NCI-H2196 treated with DMSO at 0.1 percent for 48 hours (cell line): ENCODE data around the gene STK11IP.

Experiments used
- DNase-seq: peaks from one replicate; lab custom pipeline; 2025; ENCODE audit not compliant: unreplicated experiment; lab: John Stamatoyannopoulos, UW

Gene STK11IP

DNA sequence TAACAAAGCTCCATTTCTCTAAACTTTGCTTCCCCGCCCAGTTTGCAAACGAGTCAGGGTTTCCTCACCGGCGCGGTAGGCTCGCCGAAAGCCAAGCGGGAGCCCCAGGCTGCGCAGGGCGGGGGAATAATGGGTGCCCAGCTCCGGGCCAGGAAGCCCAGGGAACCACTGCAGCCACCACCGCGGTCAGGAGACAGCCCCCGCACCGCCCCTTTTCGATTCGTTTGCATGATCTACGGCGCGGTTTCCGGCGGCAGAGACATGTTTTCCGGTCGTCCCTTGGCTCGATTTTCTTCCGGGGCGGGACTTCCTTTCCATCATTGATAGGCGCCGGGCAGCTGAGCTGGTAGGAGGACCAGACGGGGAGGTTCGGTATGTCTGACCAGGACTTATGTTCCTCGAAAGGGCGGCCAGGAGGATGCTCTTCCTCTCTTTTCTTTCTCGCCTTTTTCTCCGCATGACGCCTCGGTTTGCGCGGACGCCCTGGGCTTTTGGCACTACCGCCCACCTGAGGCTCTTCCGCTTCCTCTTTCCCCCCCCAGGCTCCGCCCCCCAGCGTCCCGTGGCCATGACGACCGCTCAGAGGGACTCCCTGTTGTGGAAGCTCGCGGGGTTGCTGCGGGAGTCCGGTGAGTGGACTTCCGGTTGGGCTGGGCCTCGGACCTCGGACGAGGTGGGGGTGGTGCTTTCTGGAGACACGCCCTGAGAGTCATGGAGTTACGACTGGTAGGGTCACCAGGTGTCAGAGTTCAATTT lies at the start of gene STK11IP:
TSS of gene STK11IP (plus strand) at position 306 of the 756 bp plus-strand sequence. CDS start at position 569, 263 bp downstream.
- DNase-seq = peak; percentile 97

- no peak for DNase-seq
These were observed 48.7 kb upstream of the STK11IP start for GRCh38 chr2:219548990-219549389.

- no peak for DNase-seq
These were observed 48.0 kb upstream of the STK11IP start for GRCh38 chr2:219549619-219550018.

DNA sequence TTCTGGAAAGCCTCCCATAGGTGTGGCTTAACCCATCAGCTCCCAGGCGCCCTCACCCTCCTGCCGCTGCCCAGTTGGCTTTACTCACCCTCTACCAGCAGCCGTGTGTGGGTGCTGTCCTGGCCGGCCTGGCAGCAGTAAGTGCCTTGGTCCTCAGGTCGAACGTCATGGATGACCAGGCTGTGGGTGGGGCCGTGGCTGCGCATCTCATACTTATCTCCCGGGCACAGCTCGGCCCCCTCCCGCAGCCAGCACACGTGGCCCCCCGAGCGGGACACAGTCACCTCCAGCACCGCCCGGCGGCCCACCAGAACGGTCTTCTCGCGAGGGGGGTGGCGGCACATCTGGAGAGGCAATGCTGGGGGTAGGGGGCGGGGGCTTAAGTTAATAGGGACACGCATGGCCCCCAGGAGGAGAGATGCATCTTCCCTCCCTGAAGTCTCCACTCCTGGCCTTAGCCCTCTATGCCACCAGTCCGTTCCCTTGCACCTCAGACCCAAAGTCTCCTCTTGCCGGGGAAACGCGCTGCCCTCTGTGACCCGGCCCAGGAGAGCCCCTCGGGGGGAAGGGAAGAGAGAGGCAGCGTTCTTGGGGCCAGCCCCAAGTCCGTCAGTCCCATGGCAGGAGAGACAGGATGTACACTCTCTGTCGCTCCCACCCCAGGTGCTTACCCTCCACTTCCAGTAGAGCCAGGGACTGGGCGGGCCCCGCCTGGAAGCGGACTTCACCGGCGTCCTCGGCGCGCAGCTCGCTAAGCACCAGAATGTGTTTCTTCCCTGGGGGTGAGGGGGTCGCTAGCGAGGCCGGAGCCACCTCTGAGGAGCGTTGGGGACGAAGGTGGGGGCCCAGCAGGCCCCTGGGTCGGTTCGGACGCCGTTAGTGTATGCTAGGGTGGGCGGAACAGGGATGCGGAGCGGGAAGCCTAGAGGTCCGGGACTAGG lies 45.9 kb upstream of the STK11IP start:
- DNase-seq = peak; percentile 48

GRCh38 chr2:219552382-219553167 lies 45.1 kb upstream of the STK11IP start:
- DNase-seq = peak; percentile 85

- no peak for DNase-seq
These were observed 44.6 kb upstream of the STK11IP start for GRCh38 chr2:219553168-219553417.

DNA sequence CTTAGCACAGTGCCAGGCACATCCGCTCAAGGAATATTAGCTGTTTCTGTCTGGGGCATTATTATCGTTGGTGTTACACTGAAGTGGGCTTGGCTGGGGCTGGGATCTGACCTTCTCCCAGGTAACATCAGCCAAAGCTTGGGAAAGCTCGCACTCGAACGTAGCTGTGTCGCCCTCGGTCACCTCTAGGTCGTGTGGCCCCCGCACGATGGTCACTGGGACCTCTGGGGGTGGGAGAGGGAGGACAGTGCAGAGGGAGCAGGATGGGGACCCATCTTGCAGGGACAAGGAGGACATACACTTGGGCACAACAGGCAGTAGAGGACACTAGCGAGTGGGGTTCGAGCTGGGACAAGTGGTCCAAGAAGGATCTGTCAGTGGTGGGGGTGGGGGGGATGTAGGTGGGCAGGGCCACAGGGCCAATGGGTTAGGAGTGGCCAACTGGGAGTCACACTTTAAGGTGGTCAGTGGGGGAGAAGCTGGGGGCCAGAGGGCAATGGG lies 44.1 kb upstream of the STK11IP start:
- no peak for DNase-seq

- DNase-seq = no peak
These were observed 43.3 kb upstream of the STK11IP start for GRCh38 chr2:219554350-219554749.

DNA sequence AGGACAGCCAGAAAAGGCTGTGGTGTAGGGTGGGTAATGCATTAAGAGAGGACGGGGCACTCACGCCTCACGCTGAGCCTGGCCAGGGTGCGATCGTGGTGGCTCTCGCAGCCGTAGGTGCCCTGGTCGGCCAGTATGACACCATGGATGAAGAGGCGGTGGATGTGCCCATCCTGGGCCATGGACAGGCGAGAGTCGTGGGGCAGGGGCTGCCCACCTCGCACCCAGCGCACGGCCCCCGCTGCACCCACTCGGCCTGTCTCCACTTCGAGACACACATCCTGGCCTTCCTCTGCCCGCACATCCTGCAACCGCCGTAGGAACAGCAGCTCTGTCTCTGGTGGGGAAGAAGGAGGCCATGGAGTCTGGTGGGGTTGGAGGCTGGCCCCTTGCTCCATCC lies 41.7 kb upstream of the STK11IP start:
- no peak for DNase-seq

- DNase-seq = no peak
These were observed 41.2 kb upstream of the STK11IP start for GRCh38 chr2:219556413-219556812.

- no peak for DNase-seq
These were observed 40.3 kb upstream of the STK11IP start for GRCh38 chr2:219557320-219557719.

- no peak for DNase-seq
These were observed 39.6 kb upstream of the STK11IP start for GRCh38 chr2:219557791-219558785.

DNA sequence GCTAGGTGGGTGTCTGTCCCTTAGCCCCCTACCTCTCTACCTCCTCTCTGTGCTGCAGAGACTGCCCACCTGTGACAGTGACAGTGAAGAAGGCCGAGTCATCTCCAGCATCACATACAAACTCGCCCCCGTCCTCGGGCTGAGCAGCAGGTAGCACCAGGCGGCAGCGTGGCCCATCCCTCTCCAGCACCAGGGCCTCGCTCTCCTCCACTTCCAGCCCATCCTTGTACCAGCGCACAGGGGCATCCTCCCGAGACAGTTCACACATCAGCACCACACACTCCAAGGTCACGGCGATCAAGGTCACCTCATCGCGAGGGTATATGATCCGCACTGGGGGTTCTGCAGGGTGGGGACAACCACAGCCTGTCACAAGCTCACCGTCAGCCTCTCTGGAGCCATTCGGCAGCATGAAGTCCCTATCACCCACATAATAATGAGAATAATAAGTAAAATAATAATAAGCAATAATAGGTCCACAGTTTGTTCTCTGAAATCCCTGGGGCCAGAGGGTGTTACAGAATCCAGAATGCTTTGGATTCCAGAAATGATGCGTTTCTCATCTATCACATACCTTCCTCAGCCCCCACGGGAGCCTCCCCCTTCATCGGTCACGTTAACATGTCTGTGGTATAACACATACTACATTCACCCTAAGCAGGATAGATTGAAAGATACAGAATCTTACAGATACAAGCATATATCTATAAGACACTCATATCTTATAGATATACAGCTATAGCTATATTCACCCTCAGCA lies 38.3 kb upstream of the STK11IP start:
- DNase-seq = no peak

GRCh38 chr2:219560037-219560892 lies 37.4 kb upstream of the STK11IP start:
- no peak for DNase-seq

DNA sequence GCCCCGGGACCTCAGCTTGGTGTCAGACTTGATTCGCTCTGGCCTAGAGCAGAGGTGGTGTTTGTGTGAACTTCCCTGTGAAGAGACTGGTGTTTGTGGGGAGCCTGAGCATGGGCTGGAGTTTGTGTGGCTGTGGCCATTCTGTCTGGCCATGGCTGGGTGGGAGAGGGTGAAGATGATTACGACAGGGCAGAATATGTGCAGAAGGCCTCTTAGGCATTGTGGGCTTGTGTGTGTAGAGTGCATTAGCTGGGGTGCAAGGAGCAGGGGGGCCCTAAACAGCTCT lies 36.8 kb upstream of the STK11IP start:
- no peak for DNase-seq

DNA sequence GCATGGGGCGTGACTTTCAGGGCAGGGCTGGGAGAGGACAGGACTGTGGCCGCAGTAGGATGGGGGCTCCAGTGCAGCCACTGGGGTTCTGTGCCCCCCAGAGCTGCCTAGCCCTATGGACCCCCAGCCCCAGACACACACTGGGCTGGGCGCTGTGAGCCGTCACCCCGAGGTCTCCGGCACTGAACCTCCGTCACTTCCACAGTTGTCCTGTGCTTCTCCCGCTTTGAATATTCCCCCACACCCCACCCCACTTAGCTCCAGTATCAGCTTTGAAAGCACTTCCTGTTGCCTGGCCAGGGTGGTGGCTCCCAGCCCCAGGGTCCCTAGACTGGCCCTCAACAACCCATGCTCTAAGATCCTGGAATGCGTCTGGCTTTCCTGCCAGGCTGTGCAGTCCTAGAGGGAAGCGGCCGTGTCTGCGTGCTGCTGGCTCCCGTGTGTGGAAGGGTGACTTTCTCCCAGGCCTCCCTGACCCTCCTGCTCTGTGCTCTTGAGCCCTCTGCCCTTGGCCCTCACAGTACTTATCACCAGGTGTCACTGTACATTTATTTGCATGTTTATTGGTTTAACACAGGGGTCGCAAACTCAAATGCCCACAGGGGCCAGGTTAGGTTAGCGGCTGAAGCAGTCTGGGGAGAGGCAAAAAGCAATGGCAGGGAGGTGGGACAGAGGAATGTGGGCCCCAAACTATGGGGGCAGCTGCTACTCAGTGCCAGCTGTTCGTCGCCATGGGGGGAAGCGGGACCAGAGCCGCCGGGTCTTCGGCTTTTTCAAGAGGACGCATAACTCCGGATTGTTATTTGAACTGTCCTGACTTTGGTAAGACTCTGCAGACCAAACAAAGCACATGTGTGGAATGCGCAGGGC lies 36.2 kb upstream of the STK11IP start:
- DNase-seq = no peak
